MCF 10A (cell line): ENCODE data around the gene FBP1. TPM values are rescaled to one million over a fixed set of nuclear protein-coding genes. Genes with fewer than 3 reads are reported as not detected.

Experiments
- BruUV-seq: library from RNA; stranded (reverse); fragments of 400-500 nt; replicated peaks from 2 replicates; lab custom pipeline; 2021; lab: Mats Ljungman, UMichigan
- CTCF ChIA-PET: fragments of 300-600 bp; sonication (Branson Sonifier 250); formaldehyde crosslinking; extraction: SDS; loops from one replicate; lab custom pipeline; 2021; ENCODE audit warnings: antibody characterized with exemption, inconsistent platforms; lab: Yijun Ruan, JAX
- POLR2A ChIA-PET: fragments of 300-600, 350-650 bp; sonication (Branson Sonifier 250); formaldehyde crosslinking; extraction: SDS; loops from one replicate; lab custom pipeline; 2020; ENCODE audit warnings: antibody characterized with exemption, inconsistent platforms; lab: Yijun Ruan, JAX
- DNase-seq: peaks from one replicate; pipeline ENCODE4 v3.0.0-alpha.2; 2018; ENCODE audit not compliant: unreplicated experiment
- H3K27ac Mint-ChIP-seq: one replicate; pipeline ENCODE4 v1.8.0; 2022; ENCODE audit warnings: mild to moderate bottlenecking, low read depth, mixed read lengths; ENCODE audit not compliant: unreplicated experiment
- H3K27me3 Mint-ChIP-seq: one replicate; pipeline ENCODE4 v1.8.0; 2022; ENCODE audit warnings: mixed read lengths; ENCODE audit not compliant: insufficient read depth, unreplicated experiment
- H3K36me3 Mint-ChIP-seq: one replicate; pipeline ENCODE4 v1.8.0; 2022; ENCODE audit warnings: mild to moderate bottlenecking, moderate library complexity, mixed read lengths; ENCODE audit not compliant: insufficient read depth, unreplicated experiment
- H3K4me1 Mint-ChIP-seq: one replicate; pipeline ENCODE4 v1.8.0; 2022; ENCODE audit warnings: mixed read lengths; ENCODE audit not compliant: insufficient read depth, unreplicated experiment
- H3K4me3 Mint-ChIP-seq: one replicate; pipeline ENCODE4 v1.8.0; 2022; ENCODE audit warnings: mild to moderate bottlenecking, moderate library complexity, mixed read lengths; ENCODE audit not compliant: unreplicated experiment
- H3K9me3 Mint-ChIP-seq: one replicate; pipeline ENCODE4 v1.8.0; 2022; ENCODE audit warnings: mixed read lengths; ENCODE audit not compliant: unreplicated experiment
- CTCF ChIP-seq: fragments of 200-600 bp; IDR thresholded peaks from one replicate; pipeline ENCODE4 v1.8.0; 2022; ENCODE audit warnings: antibody characterized with exemption, mild to moderate bottlenecking; ENCODE audit not compliant: unreplicated experiment
- intact Hi-C: fragments of 100-400 bp; cut with micrococcal nuclease; formaldehyde crosslinking; loops from 2 replicates; pipeline ENCODE4 v1.14.1; 2022
- total RNA-seq: library from RNA; stranded (reverse); gene quantifications from 2 replicates; pipeline ENCODE4 v1.2.3, GENCODE V29; 2022

Gene FBP1
- total RNA-seq, 1 experiment from 2014 or later, result not detected

GRCh38 chr9:94680621-94681020 is 41.3 kb upstream of the FBP1 start:
- intact Hi-C loops, result loop anchor here (1.0 to 5.0 kb wide), 5 partner anchors 103 to 1537 kb away; no protein-coding TSS in a partner anchor
- POLR2A ChIA-PET, result interaction anchor here (0.6 to 2.8 kb wide), 7 partner anchors 18 to 488 kb away, joined by 3 to 31 read pairs (median 5); no protein-coding TSS in a partner anchor
- TF ChIP-seq CTCF, result no peak

GRCh38 chr9:94680020-94680419 is 40.7 kb upstream of the FBP1 start:
- ChIA-PET POLR2A (interaction anchor here (1.0 to 2.8 kb wide), 3 partner anchors 436 to 450 kb away, joined by 3 to 31 read pairs (median 5); no protein-coding TSS in a partner anchor), CTCF (interaction anchor here (0.7 to 20.7 kb wide), 18 partner anchors 8 to 500 kb away, joined by 3 to 457 read pairs (median 8); no protein-coding TSS in a partner anchor)

More at GRCh38 chr9:94680621-94681020, 41.3 kb upstream of the FBP1 start:
- no TSS peak for BruUV-seq
- CTCF ChIA-PET, result interaction anchor here (0.6 to 20.7 kb wide), 43 partner anchors 7 to 876 kb away, joined by 3 to 457 read pairs (median 5); no protein-coding TSS in a partner anchor
- Mint-ChIP-seq H3K27me3 (no peaks in the 10 kb centered on the region), H3K4me1 (no peaks in the 10 kb centered on the region), H3K4me3 (no peak overlapping the region), H3K27ac (no peak overlapping the region), H3K36me3 (peaks cover 9% of the 10 kb centered on the region), H3K9me3 (no peaks in the 10 kb centered on the region)
- no peak for DNase-seq

GRCh38 chr9:94679587-94679986 is 40.3 kb upstream of the FBP1 start:
- POLR2A ChIA-PET, result interaction anchor here (1.0 to 2.8 kb wide), 2 partner anchors 436 to 450 kb away, joined by 3 to 31 read pairs; no protein-coding TSS in a partner anchor

More at GRCh38 chr9:94680020-94680419, 40.7 kb upstream of the FBP1 start:
- no peak overlapping the region for H3K4me3 Mint-ChIP-seq
- intact Hi-C loops, result loop anchor here (5.0 kb wide), 1 partner anchor 1537 kb away; no protein-coding TSS in a partner anchor
- BruUV-seq, result no TSS peak
- H3K36me3 Mint-ChIP-seq, result peaks cover 10% of the 10 kb centered on the region
- no peak for TF ChIP-seq CTCF
- no peaks in the 10 kb centered on the region for H3K27me3 Mint-ChIP-seq
- DNase-seq, result no peak
- H3K9me3 Mint-ChIP-seq, result no peaks in the 10 kb centered on the region
- H3K4me1 Mint-ChIP-seq, result peaks cover 2% of the 10 kb centered on the region
- H3K27ac Mint-ChIP-seq, result no peak overlapping the region

More at GRCh38 chr9:94679587-94679986, 40.3 kb upstream of the FBP1 start:
- intact Hi-C loops, result no loop called here
- Mint-ChIP-seq H3K9me3 (no peaks in the 10 kb centered on the region), H3K27ac (no peak overlapping the region), H3K4me1 (peaks cover 6% of the 10 kb centered on the region), H3K27me3 (no peaks in the 10 kb centered on the region), H3K4me3 (no peak overlapping the region), H3K36me3 (peaks cover 10% of the 10 kb centered on the region)
- TF ChIP-seq CTCF, result no peak
- CTCF ChIA-PET, result interaction anchor here (1.2 to 20.7 kb wide), 6 partner anchors 10 to 489 kb away, joined by 5 to 457 read pairs (median 24); no protein-coding TSS in a partner anchor
- no TSS peak for BruUV-seq
- DNase-seq, result no peak
